IMR-90 (cell line): ENCODE results near the gene KATNB1. TPM values are rescaled to one million over a fixed set of nuclear protein-coding genes. Genes with fewer than 3 reads are reported as not detected.

ENCODE experiments used
- ATAC-seq: fragments of 200-7000 bp; cut with Tn5 transposase; 2 replicates; pipeline ENCODE4 v1.9.1; 2020; ENCODE audit warnings: low read depth, mild to moderate bottlenecking, moderate library complexity
- BruUV-seq: library from RNA; stranded (reverse); fragments of 400-500 nt; replicated peaks from 2 replicates; lab custom pipeline; 2021; lab: Mats Ljungman, UMichigan
- CTCF ChIA-PET: fragments of 300-600 bp; formaldehyde crosslinking; extraction: SDS; loops from one replicate; lab custom pipeline; 2021; ENCODE audit warnings: antibody characterized with exemption; lab: Yijun Ruan, JAX
- POLR2A ChIA-PET: fragments of 300-600 bp; sonication (Branson Sonifier 250); formaldehyde crosslinking; loops from one replicate; lab custom pipeline; 2022; ENCODE audit warnings: antibody characterized with exemption; ENCODE audit not compliant: unreplicated experiment; lab: Charles Lee
- DNase-seq: peaks from one replicate; pipeline ENCODE4 v3.0.0; 2013
- H2AFZ ChIP-seq: replicated peaks from 2 replicates; pipeline ENCODE3; 2013; ENCODE audit warnings: low read length, mild to moderate bottlenecking; ENCODE audit not compliant: poor library complexity
- H2AK5ac ChIP-seq: 2 replicates; pipeline ENCODE4 v1.6.1; 2013; ENCODE audit warnings: low read depth, low read length, inconsistent platforms
- H2AK9ac ChIP-seq: replicated peaks from 2 replicates; pipeline ENCODE3; 2013; ENCODE audit warnings: mild to moderate bottlenecking, low read depth, low read length, moderate library complexity; ENCODE audit not compliant: poor library complexity
- H2BK120ac ChIP-seq: 2 replicates; pipeline ENCODE4 v1.6.1; 2013; ENCODE audit warnings: low read depth, low read length, inconsistent platforms
- H2BK15ac ChIP-seq: 3 replicates; pipeline ENCODE4 v1.6.1; 2013; ENCODE audit warnings: low read depth, low read length, inconsistent platforms
- H2BK20ac ChIP-seq: 2 replicates; pipeline ENCODE4 v1.6.1; 2013; ENCODE audit warnings: low read depth, mild to moderate bottlenecking, inconsistent platforms, low read length, moderate library complexity
- H2BK5ac ChIP-seq: 2 replicates; pipeline ENCODE4 v1.6.1; 2013; ENCODE audit warnings: mild to moderate bottlenecking, low read depth, low read length, inconsistent platforms; ENCODE audit not compliant: poor library complexity, severe bottlenecking
- H3K14ac ChIP-seq: replicated peaks from 2 replicates; pipeline ENCODE4 v1.6.1; 2013; ENCODE audit warnings: low read depth, low read length, inconsistent platforms
- H3K18ac ChIP-seq: 2 replicates; pipeline ENCODE4 v1.6.1; 2013; ENCODE audit warnings: low read depth, low read length, control low read depth
- H3K23ac ChIP-seq: 2 replicates; pipeline ENCODE4 v1.6.1; 2013; ENCODE audit warnings: low read depth, low read length, inconsistent platforms
- H3K27ac ChIP-seq: 2 replicates; pipeline ENCODE4 v1.5.1; 2013; ENCODE audit warnings: mild to moderate bottlenecking, control low read depth, low read length; ENCODE audit not compliant: insufficient read depth
- H3K27me3 ChIP-seq: 2 replicates; pipeline ENCODE4 v1.6.1; 2013; ENCODE audit warnings: low read length; ENCODE audit not compliant: control insufficient read depth, insufficient read depth
- H3K36me3 ChIP-seq: 2 replicates; pipeline ENCODE4 v1.6.1; 2013; ENCODE audit warnings: low read length, mixed read lengths; ENCODE audit not compliant: control insufficient read depth, insufficient read depth
- H3K4ac ChIP-seq: 2 replicates; pipeline ENCODE4 v1.6.1; 2013; ENCODE audit warnings: low read depth, low read length, inconsistent platforms
- H3K4me1 ChIP-seq: 2 replicates; pipeline ENCODE4 v1.6.1; 2013; ENCODE audit warnings: low read length, mixed read lengths; ENCODE audit not compliant: control insufficient read depth, insufficient read depth
- H3K4me2 ChIP-seq: 2 replicates; pipeline ENCODE4 v1.6.1; 2013; ENCODE audit warnings: low read depth, mild to moderate bottlenecking, control low read depth, low read length, moderate library complexity
- H3K4me3 ChIP-seq: 2 replicates; pipeline ENCODE4 v1.5.1; 2013; ENCODE audit warnings: low read depth, mild to moderate bottlenecking, control low read depth, low read length, moderate library complexity; ENCODE audit not compliant: insufficient read depth
- H3K56ac ChIP-seq: 2 replicates; pipeline ENCODE4 v1.6.1; 2013; ENCODE audit warnings: low read length, inconsistent platforms; ENCODE audit not compliant: insufficient read depth; ENCODE audit errors: extremely low read depth
- H3K79me1 ChIP-seq, 2 experiments: 2 replicates each; pipeline ENCODE4 v1.6.1; 2013; ENCODE audit warnings: low read length in 2 of 2, inconsistent platforms in 1 of 2, low read depth in 1 of 2
- H3K9ac ChIP-seq: 2 replicates; pipeline ENCODE4 v1.6.1; 2013; ENCODE audit warnings: low read depth, low read length, control low read depth
- H3K9me1 ChIP-seq: 2 replicates; pipeline ENCODE4 v1.6.1; 2013; ENCODE audit warnings: low read length, inconsistent platforms; ENCODE audit not compliant: insufficient read depth
- H3K9me3 ChIP-seq: 2 replicates; pipeline ENCODE4 v1.6.1; 2013; ENCODE audit warnings: low read length; ENCODE audit not compliant: control insufficient read depth, insufficient read depth
- H4K20me1 ChIP-seq: 2 replicates; pipeline ENCODE4 v1.6.1; 2013; ENCODE audit warnings: low read length, inconsistent platforms; ENCODE audit not compliant: insufficient read depth
- H4K5ac ChIP-seq: 2 replicates; pipeline ENCODE4 v1.6.1; 2013; ENCODE audit warnings: mild to moderate bottlenecking, low read depth, low read length, control low read depth
- H4K8ac ChIP-seq, 2 experiments: 2 replicates each; pipeline ENCODE4 v1.6.1; 2013; ENCODE audit warnings: low read depth in 2 of 2, low read length in 2 of 2, control low read depth in 1 of 2, inconsistent platforms in 1 of 2
- H4K91ac ChIP-seq: 2 replicates; pipeline ENCODE4 v1.6.1; 2013; ENCODE audit warnings: low read depth, low read length, inconsistent platforms; ENCODE audit not compliant: insufficient read depth
- CEBPB ChIP-seq: IDR thresholded peaks from 2 replicates; pipeline ENCODE4 v1.6.1; 2012; ENCODE audit warnings: low read depth, low read length, improper control_type of control experiment
- MAFK ChIP-seq: IDR thresholded peaks from 2 replicates; pipeline ENCODE4 v1.6.1; 2012; ENCODE audit warnings: low read depth, low read length, improper control_type of control experiment
- WGBS, 2 experiments: methylation state at CpG; one replicate each; pipeline versions ENCODE4 v1.1.5 to v1.1.7; 2013; ENCODE audit warnings: missing lambda C conversion rate in 2 of 2; ENCODE audit not compliant: insufficient read length in 1 of 2; ENCODE audit errors: extremely low coverage in 2 of 2; 5-methylcytosine and 5-hydroxymethylcytosine counted together
- dilution Hi-C: fragments of 300-500 bp; cut with HindIII; formaldehyde crosslinking; loops from one replicate; pipeline ENCODE4 v1.14.3; 2018; ENCODE audit warnings: low sequenced_read_pairs; ENCODE audit not compliant: unreplicated experiment
- in situ Hi-C: fragments of 300-500 bp; cut with MboI; formaldehyde crosslinking; loops from 3 replicates; pipeline ENCODE4 v1.14.3; 2019; ENCODE audit warnings: low sequenced_read_pairs, inconsistent platforms, mixed read lengths
- intact Hi-C: fragments of 100-400 bp; cut with micrococcal nuclease; formaldehyde crosslinking; loops from 2 replicates; pipeline ENCODE4 v1.10.0; 2022
- polyA plus RNA-seq, 3 experiments: library from polyadenylated mRNA; depleted of rRNA; stranded (reverse); fragments of >200 nt; gene quantifications; 2 replicates each; pipeline ENCODE4 v1.2.3, GENCODE V29; 2012; ENCODE audit warnings: low replicate concordance in 1 of 3
- total RNA-seq: library from RNA; depleted of rRNA; stranded (reverse); fragments of >200 nt; gene quantifications from 2 replicates; pipeline ENCODE4 v1.2.3, GENCODE V29; 2012

Gene KATNB1
- total and polyA plus RNA-seq, 2 of the 4 experiments (the other 2 are of a cell fraction), result 10.9 to 23.5 TPM

DNA sequence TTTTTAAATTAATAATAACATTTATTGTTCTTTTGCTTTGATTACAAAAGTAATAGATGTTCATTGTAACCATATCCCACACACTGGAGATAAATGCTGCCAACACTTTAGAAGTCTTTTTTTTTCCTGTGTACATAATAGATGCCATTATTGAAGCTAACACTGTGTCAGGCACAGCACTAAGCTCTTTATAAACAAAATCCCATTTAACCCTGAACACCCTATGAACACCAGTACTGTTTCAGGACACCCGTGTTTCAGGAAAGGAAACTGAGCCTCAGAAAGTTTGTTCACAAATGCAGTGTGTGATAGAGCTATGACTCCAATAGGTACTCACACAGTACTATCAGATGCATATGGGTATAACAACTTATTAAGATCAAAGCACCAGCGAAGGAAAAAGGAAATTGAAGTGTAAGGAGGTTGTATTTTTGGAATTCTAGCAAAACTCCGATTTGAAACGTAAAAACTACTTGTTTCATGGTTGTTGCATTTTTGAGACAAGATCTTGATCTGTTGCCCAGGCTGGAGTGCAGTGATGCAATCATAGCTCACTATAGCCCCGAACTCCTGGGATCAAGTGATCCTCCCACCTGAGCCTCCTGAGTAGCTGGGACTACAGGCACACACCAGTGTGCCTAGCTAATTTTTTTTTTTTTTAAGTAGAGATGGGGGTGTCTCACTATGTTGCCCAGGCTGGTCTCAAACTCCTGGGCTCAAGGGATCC lies 68.7 kb downstream of the KATNB1 start:
- H3K9me3 ChIP-seq, result no peaks in the 10 kb centered on the region
- POLR2A ChIA-PET, result no interaction called here
- peak overlapping the region; percentile 48; the same call in 1 of the 2 replicates for H2BK20ac ChIP-seq
- peak overlapping the region; percentile 40; the same call in 1 of the 2 replicates for H3K18ac ChIP-seq
- peak overlapping the region; percentile 90 for H2BK120ac ChIP-seq
- peak overlapping the region; percentile 7; the same call in 1 of the 2 replicates for H3K23ac ChIP-seq
- H3K4me2 ChIP-seq, result no peak overlapping the region
- peaks cover 37% of the 10 kb centered on the region for H3K4me1 ChIP-seq
- H3K4ac ChIP-seq, result peak overlapping the region; percentile 93; the same call in 1 of the 2 replicates
- 0 out of 2 replicates have a peak overlapping the region, but pooled peaks have one; percentile 57 for H2AK5ac ChIP-seq
- H2BK15ac ChIP-seq, result peak overlapping the region; percentile 18; the same call in 1 of the 3 replicates
- no peak overlapping the region for H2AK9ac ChIP-seq
- H3K9ac ChIP-seq, result no peak overlapping the region
- 0 out of 2 replicates have a peak overlapping the region, but pooled peaks have one; percentile 76 for H3K56ac ChIP-seq
- H3K27ac ChIP-seq, result no peak overlapping the region; the same call in 1 of the 2 replicates
- TF ChIP-seq MAFK (no peak), CEBPB (peak; percentile 69)
- BruUV-seq, result no TSS peak
- H3K9me1 ChIP-seq, result peaks cover 32% of the 10 kb centered on the region
- in situ Hi-C loops (no loop called here), intact Hi-C loops (loop anchor here (5.0 kb wide), 1 partner anchor 88 kb away; no protein-coding TSS in a partner anchor), dilution Hi-C loops (no loop called here)
- ATAC-seq, result no peak
- no CpG with 5 or more reads among the region's 5 CpGs for WGBS, 2 experiments
- no peak overlapping the region for H3K4me3 ChIP-seq
- peaks cover 7 to 32% of the 10 kb centered on the region in 2 experiments for H3K79me1 ChIP-seq
- H2BK5ac ChIP-seq, result peak overlapping the region; percentile 89
- peak overlapping the region in 1 of 2 experiments; percentile 74; a peak in 1 of 4 replicates for H4K8ac ChIP-seq
- H3K27me3 ChIP-seq, result no peaks in the 10 kb centered on the region
- H3K14ac ChIP-seq, result peak overlapping the region; percentile 43; the same call in 1 of the 2 replicates
- peaks cover 15% of the 10 kb centered on the region for H4K20me1 ChIP-seq
- H2AFZ ChIP-seq, result no peak overlapping the region
- H4K91ac ChIP-seq, result peak overlapping the region; percentile 3; the same call in 1 of the 2 replicates
- no peak for DNase-seq
- H4K5ac ChIP-seq, result peak overlapping the region; percentile 27; the same call in 1 of the 2 replicates
- peaks cover 2% of the 10 kb centered on the region; the same call in 1 of the 2 replicates for H3K36me3 ChIP-seq
- CTCF ChIA-PET, result interaction anchor here (0.6 to 1.0 kb wide), 2 partner anchors 18 to 47 kb away, joined by 3 read pairs; no protein-coding TSS in a partner anchor
